Stimulated activated CD8-positive, alpha-beta memory T cell treated with anti-CD3 and anti-CD28 coated beads, Interleukin-12 subunit alpha, Interleukin-12 subunit beta, amount 100 ng/mL, for 24 hours (primary cell): ENCODE results near the gene IL25.

Source experiments
- DNase-seq: peaks from one replicate; pipeline ENCODE4 v3.0.0-alpha.2; 2020; ENCODE audit errors: extremely low read depth

The IL25 gene

DNA sequence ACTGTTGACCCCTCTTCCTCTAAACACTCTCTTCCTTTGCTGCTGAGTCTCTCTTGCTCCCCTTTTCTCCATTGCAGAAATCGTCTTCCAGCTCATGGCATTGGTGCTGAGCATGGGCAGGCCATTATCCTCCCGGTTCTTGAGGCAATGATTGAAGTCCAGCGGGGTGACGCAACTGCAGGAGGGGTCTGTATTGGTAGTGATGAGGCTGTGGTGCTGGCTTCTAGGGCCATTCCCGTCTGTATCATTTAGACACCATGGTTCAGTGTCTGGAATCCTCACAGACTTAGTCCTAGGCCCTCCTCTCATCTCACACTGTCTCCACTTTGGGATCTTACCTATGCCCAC, 19.2 kb upstream of the IL25 start:
- no peak for DNase-seq

DNA sequence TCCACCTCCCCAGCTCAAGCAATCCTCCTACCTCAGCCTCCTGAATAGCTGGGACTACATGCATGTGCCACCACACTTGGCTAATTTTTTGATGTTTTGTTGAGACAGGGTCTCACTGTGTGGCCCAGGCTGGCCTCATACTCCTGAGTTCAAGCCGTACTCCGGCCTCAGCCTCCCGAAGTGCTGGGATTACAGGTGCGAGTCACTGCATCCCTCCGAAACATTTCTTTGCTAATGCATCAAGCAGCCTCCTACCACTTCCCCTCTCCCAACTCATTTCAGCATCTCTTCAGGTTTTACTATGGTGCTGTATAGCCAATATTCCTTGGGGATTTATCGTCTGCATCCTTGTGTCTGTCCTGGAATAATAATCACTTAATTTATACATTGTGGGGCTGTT, 17.6 kb upstream of the IL25 start:
- no peak for DNase-seq

DNA sequence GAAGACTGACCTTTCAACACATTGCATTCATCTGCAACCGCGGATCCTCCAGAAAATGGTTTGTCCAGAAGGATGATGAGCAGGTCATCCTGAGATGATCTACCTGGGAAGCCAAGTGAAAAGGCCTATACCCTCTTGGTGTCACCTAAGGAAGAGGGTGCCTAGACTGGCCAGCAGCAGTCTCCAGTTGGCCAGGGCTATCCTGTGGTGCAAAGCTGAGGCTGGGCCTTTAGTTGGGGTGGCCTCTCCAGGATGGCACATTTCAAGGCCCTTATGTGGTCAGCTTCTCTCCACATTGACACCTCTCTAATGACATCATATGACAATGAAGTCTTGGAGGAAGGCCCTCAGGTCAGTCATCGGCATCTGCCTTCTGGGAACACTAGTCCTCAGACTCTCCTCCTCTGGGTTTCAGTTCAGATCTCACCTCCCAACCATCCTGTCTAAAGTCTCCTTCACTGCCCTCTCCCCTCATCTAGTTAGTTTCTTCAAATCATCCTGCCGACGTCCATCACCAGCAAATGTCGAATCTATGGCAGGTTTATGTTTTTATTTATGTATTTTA, 16.7 kb upstream of the IL25 start:
- DNase-seq, result no peak

DNA sequence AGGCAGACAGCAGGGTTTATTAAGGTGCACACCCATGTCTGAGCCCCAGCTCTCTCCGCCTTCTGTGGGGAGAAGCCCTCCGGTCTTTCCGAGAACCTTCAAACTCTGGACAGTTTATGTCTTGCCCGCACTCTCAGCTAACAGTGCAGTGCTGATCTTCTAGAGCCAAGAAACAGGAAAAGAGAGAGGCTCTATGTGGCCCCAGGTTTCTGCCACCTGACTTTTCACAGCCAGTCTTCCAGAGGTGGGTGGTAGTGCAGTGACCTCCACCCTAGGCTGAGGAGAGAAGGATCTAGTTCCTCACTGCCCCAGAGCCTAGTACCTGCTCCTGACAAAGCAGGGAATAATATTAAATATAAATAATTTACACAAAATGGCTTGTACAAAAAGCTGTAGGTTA, 15.9 kb upstream of the IL25 start:
- DNase-seq, result no peak

DNA sequence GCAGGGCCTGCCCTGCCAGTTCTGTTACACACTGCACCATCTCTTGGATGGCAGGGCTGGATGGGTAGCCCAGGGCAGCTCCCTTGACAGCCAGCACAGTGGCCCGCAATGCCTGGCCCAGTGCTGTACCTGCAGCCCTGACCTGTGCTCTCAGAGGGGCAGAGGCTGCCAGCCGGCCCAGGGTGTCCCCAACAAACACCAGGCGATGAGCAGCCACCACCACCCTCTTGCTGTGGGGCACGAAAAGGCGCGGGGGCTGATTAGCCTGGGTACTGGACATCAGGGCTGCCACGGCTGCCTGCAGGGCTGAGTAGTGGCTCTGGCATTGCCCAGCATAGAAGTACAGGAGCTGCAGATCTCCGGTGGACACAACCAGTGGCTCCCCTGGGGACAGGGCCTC, 15.3 kb upstream of the IL25 start:
- no peak for DNase-seq

DNA sequence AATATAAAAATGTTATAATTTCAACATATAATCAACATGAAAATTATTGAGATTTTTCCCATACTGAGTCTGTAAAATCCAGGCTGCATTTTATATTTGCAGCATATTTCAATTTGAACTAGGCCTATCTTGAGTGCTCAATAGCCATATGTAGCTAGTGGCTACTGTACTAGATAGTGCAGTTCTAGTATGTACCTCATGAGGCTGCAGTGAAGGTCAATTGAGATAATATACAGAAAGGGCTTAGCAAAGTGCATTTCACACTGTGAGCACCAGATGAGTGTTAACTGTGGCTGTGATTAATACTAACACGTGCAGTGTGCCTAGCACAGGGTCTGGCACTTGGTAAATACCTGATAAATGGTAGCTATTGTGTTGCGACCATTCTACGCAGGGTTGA, 14.6 kb upstream of the IL25 start:
- DNase-seq, result no peak

DNA sequence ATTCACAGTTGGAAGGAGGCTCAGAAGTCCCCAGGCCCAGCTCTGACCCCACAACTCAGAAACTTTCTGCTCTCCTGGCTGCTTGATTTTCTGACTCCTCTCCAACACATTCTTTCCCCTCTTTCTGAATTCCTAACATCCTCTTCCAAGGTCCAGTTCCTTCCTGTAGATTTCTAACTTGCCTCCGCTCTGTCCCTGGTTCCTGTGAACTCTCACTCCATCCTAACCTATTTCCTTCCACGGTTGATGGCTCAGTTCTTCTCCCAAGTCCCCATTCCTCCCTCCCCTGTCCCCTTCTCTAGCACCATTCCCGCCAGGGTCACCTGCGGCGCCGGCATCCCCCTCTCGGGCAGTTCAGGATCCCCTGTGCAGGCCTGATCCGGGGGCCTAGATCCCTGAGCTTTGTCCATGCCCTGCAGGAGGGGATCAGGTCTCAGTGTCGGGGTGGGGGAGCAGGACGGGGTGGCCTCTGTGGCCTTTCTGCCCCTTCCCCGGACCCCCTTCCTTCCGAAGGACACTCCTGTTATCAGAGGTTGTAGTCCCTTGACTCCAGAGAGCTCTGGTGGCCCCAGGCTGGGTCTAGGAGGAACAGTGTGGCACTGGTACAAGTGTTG, 13.9 kb upstream of the IL25 start:
- no peak for DNase-seq

DNA sequence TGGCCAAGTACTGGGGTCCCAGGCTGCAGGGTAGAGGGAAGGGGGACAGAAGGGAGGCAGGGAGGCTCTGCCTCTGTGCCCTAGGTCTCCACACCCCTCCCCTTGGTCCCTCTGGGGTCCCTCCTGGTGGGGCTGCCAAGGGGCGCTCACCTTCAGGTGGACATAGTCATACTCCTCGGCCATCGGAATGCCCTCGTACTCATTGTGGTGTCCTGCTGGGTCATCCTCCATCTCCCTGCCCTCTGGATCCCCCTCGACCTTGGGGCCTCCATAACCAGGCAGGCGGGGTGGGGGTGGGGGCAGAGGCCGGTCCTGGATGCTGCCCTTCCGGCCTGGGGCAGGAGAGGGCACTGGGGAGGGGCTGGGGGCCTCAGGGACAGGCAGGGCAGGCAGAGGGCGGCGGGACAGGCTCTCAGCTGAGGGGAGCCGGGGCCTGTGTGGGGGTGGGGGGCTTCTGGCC, 13.4 kb upstream of the IL25 start:
- no peak for DNase-seq

DNA sequence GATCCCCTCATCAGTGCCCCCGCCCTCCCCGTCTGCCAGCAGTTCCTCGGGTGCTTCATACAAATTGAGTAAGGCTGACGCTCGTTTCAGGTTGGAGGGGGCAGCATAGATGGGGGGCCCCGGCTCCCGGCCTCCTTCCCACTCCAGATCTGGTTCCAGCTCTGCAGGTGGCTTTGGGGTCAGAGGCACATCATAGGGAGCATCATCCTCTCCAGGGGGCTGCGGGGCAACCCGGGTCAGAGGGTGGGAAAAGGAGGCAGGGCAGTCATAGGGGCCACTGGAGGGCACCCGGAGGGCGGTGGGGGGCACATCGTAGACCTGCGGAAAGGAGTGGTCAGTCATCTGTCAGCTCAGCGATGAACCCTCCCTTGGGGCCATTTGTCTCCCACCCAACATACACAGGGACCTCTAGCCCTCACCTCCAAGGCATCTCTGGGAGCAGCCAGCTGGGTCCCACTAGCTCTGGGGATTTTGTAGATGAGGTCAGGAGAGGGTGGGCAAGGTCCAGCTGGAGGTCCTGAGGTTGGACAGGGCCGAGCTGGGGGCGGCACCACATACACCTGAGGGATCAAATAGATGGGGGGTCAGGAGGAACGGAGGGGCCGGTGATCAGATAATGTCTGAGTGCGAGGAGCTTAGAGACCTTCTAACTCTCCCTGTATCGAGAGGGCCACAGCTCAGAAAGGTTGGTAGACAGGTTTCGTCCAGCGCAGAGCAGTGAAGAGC, 12.7 kb upstream of the IL25 start:
- no peak for DNase-seq

DNA sequence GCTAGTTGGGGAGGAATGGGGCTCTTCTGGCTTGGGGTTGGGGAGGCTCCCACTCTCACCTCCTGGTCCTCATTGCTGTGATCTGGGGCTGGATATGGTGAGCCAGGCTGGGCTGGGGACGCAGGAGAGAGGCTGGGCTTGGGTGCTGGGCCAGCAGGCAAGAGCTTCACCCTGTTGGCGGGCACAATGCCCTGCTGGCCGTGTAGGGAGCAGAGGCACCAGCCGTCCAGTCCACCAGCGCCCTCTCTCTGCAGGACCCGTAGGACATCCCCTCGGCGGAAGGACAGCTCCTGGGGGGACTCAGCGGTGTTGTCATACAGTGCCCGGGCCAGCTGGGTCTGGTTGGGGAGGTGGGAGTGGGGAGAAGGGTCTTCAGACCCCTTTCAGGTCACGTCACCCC, 12.1 kb upstream of the IL25 start:
- DNase-seq, result no peak

DNA sequence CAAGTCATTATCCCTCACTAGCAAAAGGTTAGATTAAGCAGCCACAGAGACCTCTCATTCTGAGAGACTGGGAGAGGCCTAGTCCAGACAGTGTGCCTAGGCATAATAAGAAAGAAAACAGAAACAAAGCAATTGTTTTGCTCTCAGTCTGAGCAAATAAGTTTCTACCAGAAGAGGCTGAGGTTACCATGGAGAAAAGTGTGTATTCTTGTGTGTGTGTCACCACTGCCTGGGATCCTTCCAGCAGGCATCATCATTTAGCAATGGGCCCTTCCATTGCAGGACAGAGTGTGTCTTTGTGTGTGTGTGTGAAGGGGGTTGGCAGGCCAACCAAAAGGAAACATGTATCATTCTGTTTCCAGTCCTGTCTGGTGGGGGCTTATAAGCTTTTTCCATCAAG, 11.3 kb upstream of the IL25 start:
- no peak for DNase-seq

DNA sequence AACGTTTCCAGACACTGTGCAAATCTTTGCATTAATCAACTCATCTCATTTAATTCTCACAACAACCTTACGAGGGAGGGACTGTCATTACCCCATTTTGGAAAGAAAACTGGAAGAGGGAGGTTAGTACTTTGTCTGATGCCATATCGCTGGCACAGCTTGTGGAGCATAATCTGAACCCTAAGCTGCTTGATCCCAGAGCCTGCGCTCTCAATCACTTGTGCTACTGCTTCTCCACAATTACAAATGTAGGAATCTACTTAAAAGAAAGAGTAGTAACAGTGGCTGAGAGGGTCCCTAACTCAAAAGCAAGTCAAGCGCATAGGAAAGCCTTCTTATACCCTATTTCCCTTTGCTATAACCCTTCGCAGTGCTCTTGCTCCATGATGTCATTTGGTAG, 10.8 kb upstream of the IL25 start:
- DNase-seq, result no peak

DNA sequence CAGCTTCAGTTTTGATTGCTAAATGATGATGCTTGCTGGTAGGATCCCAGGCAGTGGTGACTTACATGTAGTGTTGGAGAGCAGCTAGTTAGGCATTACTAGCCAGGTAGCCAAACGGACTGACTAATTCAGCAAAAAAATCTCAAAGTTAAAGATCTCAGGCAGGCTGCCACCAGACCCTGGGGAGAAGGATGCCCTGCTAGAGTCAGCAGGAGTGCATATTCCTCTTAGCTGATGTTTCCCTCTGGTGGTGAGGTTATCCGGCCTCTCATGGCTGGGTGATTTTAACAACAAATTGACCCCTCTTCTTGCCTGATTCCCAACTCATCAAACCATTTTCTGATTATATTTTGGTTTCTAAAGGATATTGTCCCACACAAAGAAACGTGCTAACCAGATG, 10.4 kb upstream of the IL25 start:
- DNase-seq, result no peak

DNA sequence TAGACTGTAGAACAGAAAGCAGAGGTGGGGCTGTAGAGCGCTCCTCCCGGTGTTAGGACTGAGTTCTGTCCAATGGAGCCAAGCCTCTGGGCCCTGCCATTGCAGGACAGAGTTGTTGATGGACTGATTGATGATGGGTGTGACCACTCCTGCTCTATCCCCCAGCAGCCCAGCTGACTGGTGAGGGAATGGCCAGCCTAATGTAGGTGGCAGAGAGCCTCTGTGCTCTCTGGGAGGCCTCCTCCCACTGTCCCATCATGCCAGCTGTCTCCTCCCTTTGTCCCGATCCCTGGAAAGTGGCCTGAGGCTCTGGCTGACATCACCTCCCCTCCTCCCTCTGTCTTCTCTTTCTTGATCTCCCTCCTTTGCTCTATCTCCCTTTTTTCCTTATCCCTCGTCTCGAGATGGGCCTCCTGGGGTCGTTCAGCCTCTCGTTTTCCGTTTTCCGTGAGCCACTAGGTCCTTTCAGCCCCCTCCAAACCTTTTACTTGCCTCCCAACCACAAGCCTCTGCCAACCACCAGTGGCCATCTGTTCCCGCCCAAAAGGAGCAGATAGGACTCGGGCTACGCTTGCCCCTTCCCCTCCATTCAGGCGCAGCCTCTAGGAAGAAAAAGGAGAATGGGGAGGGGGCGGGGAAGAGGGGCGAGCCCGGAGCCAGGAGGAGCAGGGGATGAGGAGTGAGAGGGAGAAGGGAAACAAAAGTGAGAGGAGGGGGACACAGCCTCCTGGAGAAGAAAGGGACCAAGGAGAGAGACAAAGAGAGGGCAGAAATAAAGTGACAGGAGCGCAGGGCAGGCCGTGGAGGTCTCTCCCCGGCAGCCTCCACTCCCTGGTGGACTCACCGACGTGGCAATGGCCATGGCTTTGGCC, 8.2 kb upstream of the IL25 start:
- DNase-seq, result no peak

DNA sequence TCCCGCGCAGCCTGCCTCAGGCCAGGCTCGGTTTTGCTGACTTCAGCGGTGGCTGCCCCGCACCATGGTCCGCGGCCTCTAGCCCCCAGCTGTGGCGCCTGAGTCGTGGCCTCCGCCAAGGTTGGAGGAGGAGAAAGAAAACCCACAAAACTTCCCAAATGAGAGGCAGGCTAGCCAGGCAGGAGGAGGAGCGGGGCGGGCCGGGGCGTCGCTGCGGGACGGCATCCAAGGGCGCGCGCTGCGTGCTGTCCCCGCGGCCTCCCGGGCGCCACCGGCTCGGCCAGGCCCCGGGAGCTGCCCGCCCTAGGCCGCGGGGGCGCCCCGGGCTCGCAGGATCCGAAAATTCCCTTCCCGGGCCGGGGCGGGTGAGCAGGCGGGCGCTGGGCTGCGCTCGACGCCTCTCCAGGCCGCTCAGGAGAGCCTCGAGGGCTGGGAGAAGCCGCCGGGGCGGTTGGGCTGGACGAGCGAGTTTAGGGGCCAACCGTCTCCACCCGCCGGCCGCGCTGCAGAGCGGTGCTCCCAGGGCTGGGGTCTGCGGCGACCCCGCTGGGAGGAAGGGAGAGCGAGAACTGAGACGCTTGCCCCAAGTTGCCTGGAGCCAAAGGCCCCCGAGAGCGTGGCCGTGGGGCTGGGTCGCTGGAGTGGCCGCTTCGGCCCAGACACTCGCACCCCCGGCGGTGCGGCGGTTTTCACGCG, 7.4 kb upstream of the IL25 start, which contains the start of gene EFS:
EFS (minus strand) TSS at position 137 of the 696 bp plus-strand sequence. CDS start 147 bp downstream, outside the sequence.
- DNase-seq, result no peak

DNA sequence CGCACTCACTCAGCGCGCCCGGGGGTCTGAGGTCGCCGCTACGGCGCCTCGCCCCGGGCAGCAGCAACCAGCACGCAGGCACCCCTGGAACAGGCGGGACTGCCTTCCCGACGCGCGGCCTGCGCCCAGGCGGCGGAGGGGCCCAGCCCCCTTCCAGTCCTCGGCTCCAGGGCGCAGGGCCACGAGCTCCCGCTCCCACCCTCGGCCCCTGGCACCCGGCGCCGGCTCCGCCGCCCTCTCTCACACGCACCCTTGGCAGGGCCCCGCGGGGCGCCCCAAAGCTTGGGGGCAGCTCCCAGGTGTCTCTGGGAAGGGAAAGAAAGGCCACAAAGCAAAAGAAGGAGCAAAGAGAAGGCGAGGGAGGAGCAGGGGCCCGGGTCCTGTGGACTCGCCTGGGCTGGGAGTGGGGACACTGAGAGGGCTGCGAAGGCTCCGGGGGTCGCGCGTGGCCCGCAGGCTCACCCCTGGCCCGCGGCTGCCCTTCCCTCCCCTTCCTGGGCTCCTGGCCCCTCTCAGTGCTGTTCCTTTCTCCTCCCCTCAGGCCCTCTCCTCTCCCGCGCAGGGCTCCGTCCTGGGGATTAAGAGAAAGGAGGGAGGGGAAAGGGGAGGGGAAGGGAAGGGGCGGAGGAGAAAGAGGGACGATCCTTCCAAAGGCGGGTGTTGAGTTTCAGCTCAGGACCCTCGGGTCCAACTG, 6.7 kb upstream of the IL25 start:
- DNase-seq, result no peak

DNA sequence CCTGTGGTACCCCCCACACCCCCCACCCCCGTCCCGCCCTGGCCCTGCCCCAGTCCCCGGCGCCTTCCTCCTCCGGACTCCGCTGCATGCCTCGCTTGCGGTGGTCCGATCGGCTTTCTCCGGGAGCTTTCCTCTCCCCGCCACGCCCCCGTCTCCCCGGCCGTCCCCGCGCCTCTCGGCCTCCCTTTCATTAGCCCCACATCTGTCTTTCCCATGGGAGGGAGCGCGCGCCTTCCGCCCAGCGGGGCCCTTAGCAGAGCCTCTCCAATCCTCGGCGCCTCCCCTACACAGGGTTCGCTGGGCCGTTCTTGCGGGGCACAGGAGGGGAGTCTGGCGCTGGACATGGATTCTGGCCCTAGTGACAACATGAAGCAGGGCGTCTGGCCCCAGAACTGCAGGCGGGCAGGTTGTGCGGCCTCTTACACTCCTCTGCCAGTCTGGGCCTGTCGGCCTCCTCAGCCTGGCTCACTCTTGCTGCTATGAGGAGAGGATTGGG, 6.1 kb upstream of the IL25 start:
- DNase-seq, result no peak

DNA sequence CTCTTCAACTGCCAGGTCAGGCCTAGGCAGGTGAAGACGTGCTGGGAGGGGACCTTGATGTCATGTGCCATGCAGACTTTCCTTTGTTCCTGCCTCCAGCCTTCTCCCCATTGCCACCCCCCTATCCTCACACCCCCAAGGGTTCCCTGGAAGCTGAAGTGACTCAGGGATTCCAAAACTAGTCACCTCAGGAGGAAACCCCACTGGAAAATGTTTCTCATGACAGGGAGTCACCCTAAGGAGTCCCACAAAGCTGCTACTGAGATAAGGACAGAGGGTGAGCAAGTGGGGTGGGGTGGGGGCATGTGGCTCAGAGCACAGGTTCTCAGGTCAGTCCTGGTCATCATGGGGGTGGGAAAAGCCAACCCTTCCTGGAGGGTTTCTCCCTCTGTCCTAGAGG, 2.4 kb upstream of the IL25 start:
- DNase-seq, result no peak

DNA sequence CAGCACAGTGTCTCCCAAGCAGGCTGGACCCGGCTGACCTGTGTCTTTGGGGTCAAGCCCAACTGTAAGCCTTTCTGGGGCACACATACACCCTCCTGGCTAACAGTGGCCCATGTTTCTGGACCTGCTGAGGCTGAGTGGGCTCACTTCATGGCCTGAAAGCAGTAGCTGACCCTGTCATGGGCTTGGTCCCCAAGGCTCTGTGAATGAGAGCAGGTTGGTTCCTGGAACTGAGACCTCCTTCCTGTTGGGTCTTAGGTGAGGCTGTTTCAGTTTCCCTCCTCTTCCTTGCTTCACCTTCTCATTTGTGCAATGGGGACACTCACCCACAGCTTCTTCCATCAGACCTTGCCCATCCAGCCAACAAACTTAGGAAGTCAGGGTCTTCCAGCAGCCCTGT, 744 bp upstream of the IL25 start:
- no peak for DNase-seq

DNA sequence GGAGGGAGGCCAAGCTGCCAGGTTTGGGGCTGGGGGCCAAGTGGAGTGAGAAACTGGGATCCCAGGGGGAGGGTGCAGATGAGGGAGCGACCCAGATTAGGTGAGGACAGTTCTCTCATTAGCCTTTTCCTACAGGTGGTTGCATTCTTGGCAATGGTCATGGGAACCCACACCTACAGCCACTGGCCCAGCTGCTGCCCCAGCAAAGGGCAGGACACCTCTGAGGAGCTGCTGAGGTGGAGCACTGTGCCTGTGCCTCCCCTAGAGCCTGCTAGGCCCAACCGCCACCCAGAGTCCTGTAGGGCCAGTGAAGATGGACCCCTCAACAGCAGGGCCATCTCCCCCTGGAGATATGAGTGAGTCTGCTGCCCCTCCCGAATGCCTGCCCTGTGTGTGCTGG, 432 bp downstream of the IL25 start:
- no peak for DNase-seq
